ENCODE data around the gene MICB.
"Not testable (repeated sequence)": the region's sequence is repeated elsewhere in the genome, so short reads cannot be mapped to it uniquely, and the experiment has no call there.

Gene MICB

GRCh38 chr6:31474871-31475286 lies 23.1 kb upstream of the MICB start:
- DNase-seq = no peak

- no peak for DNase-seq
Observed at GRCh38 chr6:31476515-31477139, 21.3 kb upstream of the MICB start.

GRCh38 chr6:31477521-31477920 lies 20.4 kb upstream of the MICB start:
- DNase-seq = no peak

- no peak for DNase-seq
Observed at GRCh38 chr6:31478186-31478950, 19.6 kb upstream of the MICB start.

- no peak for DNase-seq
Observed at GRCh38 chr6:31479151-31479932, 18.6 kb upstream of the MICB start.

GRCh38 chr6:31479933-31480535 lies 17.9 kb upstream of the MICB start:
- DNase-seq = no peak

GRCh38 chr6:31480574-31480973 lies 17.4 kb upstream of the MICB start:
- DNase-seq = no peak

GRCh38 chr6:31483392-31483791 lies 14.6 kb upstream of the MICB start:
- no peak for DNase-seq

GRCh38 chr6:31485055-31485454 lies 12.9 kb upstream of the MICB start:
- peak; percentile 46 for DNase-seq

- not testable (repeated sequence) for DNase-seq
Observed at GRCh38 chr6:31486065-31486837, 11.7 kb upstream of the MICB start.

GRCh38 chr6:31487674-31488073 lies 10.3 kb upstream of the MICB start:
- not testable (repeated sequence) for DNase-seq

GRCh38 chr6:31489086-31489485 lies 8.9 kb upstream of the MICB start:
- no peak for DNase-seq

GRCh38 chr6:31490115-31490873 lies 7.7 kb upstream of the MICB start:
- DNase-seq = no peak

- DNase-seq = not testable (repeated sequence)
Observed at GRCh38 chr6:31493550-31493874, 4.4 kb upstream of the MICB start.

GRCh38 chr6:31493875-31494694 lies 3.9 kb upstream of the MICB start:
- DNase-seq = peak; percentile 63

- peak; percentile 58 for DNase-seq
Observed at GRCh38 chr6:31495580-31495979, 2.4 kb upstream of the MICB start.

- DNase-seq = not testable (repeated sequence)
Observed at GRCh38 chr6:31496826-31497225, 1.1 kb upstream of the MICB start.

- no peak for DNase-seq
Observed at GRCh38 chr6:31498748-31499147, 803 bp downstream of the MICB start.

GRCh38 chr6:31499648-31500047 lies 1.7 kb downstream of the MICB start:
- not testable (repeated sequence) for DNase-seq

- DNase-seq = no peak
Observed at GRCh38 chr6:31502586-31502985, 4.6 kb downstream of the MICB start.

GRCh38 chr6:31509036-31509435 lies 11.1 kb downstream of the MICB start:
- DNase-seq = not testable (repeated sequence)
